HepG2 (cell line): ENCODE data around the gene EXO1. TPM values are rescaled to one million over a fixed set of nuclear protein-coding genes. Genes with fewer than 3 reads are reported as not detected.

Source experiments
- AHR ChIP-seq: IDR thresholded peaks from 2 replicates; pipeline ENCODE4 v1.6.1; 2018; ENCODE audit warnings: missing genetic modification reagents, missing compliant biosample characterization
- AKNA ChIP-seq: sonication (generic); formaldehyde crosslinking; IDR thresholded peaks from 2 replicates; pipeline ENCODE4 v1.4.0; 2020; ENCODE audit warnings: missing genetic modification reagents, borderline replicate concordance
- DMAP1 ChIP-seq: IDR thresholded peaks from 2 replicates; pipeline ENCODE4 v1.6.1; 2016
- HDAC6 ChIP-seq: fragments of 200-600 bp; sonication (generic); IDR thresholded peaks from 2 replicates; pipeline ENCODE4 v1.7.0; 2017; ENCODE audit warnings: mild to moderate bottlenecking, antibody characterized with exemption, low read length, low read depth
- IKZF1 ChIP-seq: fragments of 450-650 bp; IDR thresholded peaks from 2 replicates; pipeline ENCODE4 v1.7.1; 2016
- KDM1A ChIP-seq: IDR thresholded peaks from 2 replicates; pipeline ENCODE4 v1.6.1; 2016; ENCODE audit warnings: missing compliant biosample characterization
- KLF15 ChIP-seq: sonication (generic); formaldehyde crosslinking; IDR thresholded peaks from 2 replicates; pipeline ENCODE4 v1.8.1; 2023; ENCODE audit warnings: borderline replicate concordance, mild to moderate bottlenecking, inconsistent platforms, missing genetic modification reagents, mixed read lengths
- KLF9 ChIP-seq: IDR thresholded peaks from 2 replicates; pipeline ENCODE4 v1.6.1; 2016; ENCODE audit warnings: low read depth
- MLX ChIP-seq: IDR thresholded peaks from 2 replicates; pipeline ENCODE4 v1.6.1; 2016
- NR2F2 ChIP-seq: IDR thresholded peaks from 2 replicates; pipeline ENCODE4 v1.6.1; 2012; ENCODE audit warnings: low read depth, inconsistent platforms, borderline replicate concordance
- RERE ChIP-seq: IDR thresholded peaks from 2 replicates; pipeline ENCODE4 v1.6.1; 2016; ENCODE audit warnings: low read depth, missing genetic modification reagents, missing compliant biosample characterization
- SRSF9 ChIP-seq: fragments of 200-400 bp; formaldehyde crosslinking; IDR thresholded peaks from 2 replicates; pipeline ENCODE4 v1.6.1; 2018; ENCODE audit warnings: borderline replicate concordance, mild to moderate bottlenecking, low read depth, low read length; ENCODE audit not compliant: insufficient read depth, poor library complexity, severe bottlenecking
- ZFYVE20 ChIP-seq: sonication (generic); formaldehyde crosslinking; IDR thresholded peaks from 2 replicates; pipeline ENCODE4 v1.8.0; 2023; ENCODE audit warnings: low read depth, mild to moderate bottlenecking, moderate library complexity, missing genetic modification reagents, borderline replicate concordance
- ZNF317 ChIP-seq: sonication (generic); formaldehyde crosslinking; IDR thresholded peaks from 2 replicates; pipeline ENCODE4 v1.5.0; 2020; ENCODE audit warnings: mild to moderate bottlenecking, missing genetic modification reagents
- ZNF337 ChIP-seq: sonication (generic); formaldehyde crosslinking; IDR thresholded peaks from 2 replicates; pipeline ENCODE4 v1.5.1; 2020; ENCODE audit warnings: missing genetic modification reagents, low read depth, mild to moderate bottlenecking, borderline replicate concordance
- ZNF652 ChIP-seq: IDR thresholded peaks from 2 replicates; pipeline ENCODE4 v1.6.1; 2016; ENCODE audit warnings: low read depth, borderline replicate concordance
- ZNF660 ChIP-seq: sonication (generic); formaldehyde crosslinking; IDR thresholded peaks from 2 replicates; pipeline ENCODE4 v1.5.1; 2020; ENCODE audit warnings: mild to moderate bottlenecking, low read depth, missing genetic modification reagents, borderline replicate concordance
- ZNF746 ChIP-seq: sonication (generic); formaldehyde crosslinking; IDR thresholded peaks from 2 replicates; pipeline ENCODE4 v1.8.0; 2022; ENCODE audit warnings: mild to moderate bottlenecking, missing genetic modification reagents
- ZNF75D ChIP-seq: sonication (generic); formaldehyde crosslinking; IDR thresholded peaks from 2 replicates; pipeline ENCODE4 v1.8.1; 2023; ENCODE audit warnings: missing genetic modification reagents, mild to moderate bottlenecking, borderline replicate concordance
- polyA plus RNA-seq, 8 experiments: library from polyadenylated mRNA; depleted of rRNA in 3 of 8; stranded (reverse) in 7 of 8; unstranded in 1 of 8; fragments of >200 nt; fragmentation: Illumina TruSeq in 4 of 8; extraction: Trizol in 4 of 8; gene quantifications; 2 replicates each; pipeline versions ENCODE4 v1.2.1 to v1.2.3, GENCODE V29; 2011 to 2016; ENCODE audit warnings: low read depth in 4 of 8, missing spikeins in 1 of 8, mixed read lengths in 1 of 8; ENCODE audit not compliant: insufficient read depth in 1 of 8
- total RNA-seq, 5 experiments: library from RNA; depleted of rRNA; stranded (reverse); fragments of >200 nt; fragmentation: Illumina TruSeq; extraction: Trizol; gene quantifications; 2 replicates each; pipeline ENCODE4 v1.2.3, GENCODE V29; 2016; ENCODE audit warnings: low read depth in 1 of 5

Gene EXO1
- total and polyA plus RNA-seq, 2 of the 13 experiments (the other 11 are each of a cell fraction or from before 2014, with no cell fraction given) = 3.2 to 26.1 TPM

GRCh38 chr1:241847796-241848685 is at the start of gene EXO1 (continued):
- peak; percentile 30; the same call in 1 of the 2 replicates for TF ChIP-seq AKNA (CRISPR knock-in tag)
- no peak for TF ChIP-seq ZNF746 (CRISPR knock-in tag)
- TF ChIP-seq ZNF75D (CRISPR knock-in tag) = no peak
- TF ChIP-seq KLF9 = no peak
- no peak for TF ChIP-seq ZNF660
- TF ChIP-seq DMAP1 (CRISPR knock-in tag) = peak; percentile 79
- TF ChIP-seq KLF15 (CRISPR knock-in tag) = no peak; the same call in 1 of the 2 replicates
- 0 out of 2 replicates have a peak, but pooled peaks have one; percentile 15 for TF ChIP-seq NR2F2
- TF ChIP-seq SRSF9 = no peak
- TF ChIP-seq ZFYVE20 = no peak
- TF ChIP-seq ZNF337 (CRISPR knock-in tag) = no peak
- peak; percentile 74; the same call in 1 of the 2 replicates for TF ChIP-seq ZNF317
- no peak for TF ChIP-seq KDM1A (CRISPR knock-in tag)
- no peak for TF ChIP-seq IKZF1
- TF ChIP-seq MLX = no peak
- no peak for TF ChIP-seq HDAC6
- no peak for TF ChIP-seq ZNF652 (CRISPR knock-in tag)
- TF ChIP-seq RERE = no peak
- 0 out of 2 replicates have a peak, but pooled peaks have one; percentile 42 for TF ChIP-seq AHR (CRISPR knock-in tag)
